HCT116 (cell line): ENCODE data around the gene SIAH2.

Source experiments
- CEBPB ChIP-seq: IDR thresholded peaks from 2 replicates; pipeline ENCODE4 v1.6.1; 2012; ENCODE audit warnings: low read depth
- POLR2AphosphoS5 ChIP-seq: IDR thresholded peaks from 2 replicates; pipeline ENCODE4 v1.6.1; 2011; ENCODE audit warnings: mild to moderate bottlenecking, low read depth, low read length, moderate library complexity
- RAD21 ChIP-seq: IDR thresholded peaks from 2 replicates; pipeline ENCODE4 v1.6.1; 2012; ENCODE audit warnings: low read depth, mild to moderate bottlenecking
- TF ChIP-seq, protein P1 (sequence below), 3 experiments: fragments of 200-600 bp in 1 of 3; sonication (generic) in 1 of 3; IDR thresholded peaks in 2 of 3; conservative IDR thresholded peaks in 1 of 3; 2 replicates each; pipeline ENCODE4 v1.5.1; 2012 to 2017; ENCODE audit warnings: low read depth in 2 of 3, low read length in 2 of 3, antibody characterized with exemption in 1 of 3, borderline replicate concordance in 1 of 3, control low read depth in 1 of 3, mild to moderate bottlenecking in 1 of 3, mixed read lengths in 1 of 3, mixed run types in 1 of 3, moderate library complexity in 1 of 3; ENCODE audit not compliant: insufficient read depth in 1 of 3
- TF ChIP-seq, protein P2 (sequence below): IDR thresholded peaks from 2 replicates; pipeline ENCODE4 v1.6.1; 2012
- TF ChIP-seq, protein P3 (sequence below): IDR thresholded peaks from 2 replicates; pipeline ENCODE4 v1.6.1; 2012; ENCODE audit warnings: low read depth

DNA sequence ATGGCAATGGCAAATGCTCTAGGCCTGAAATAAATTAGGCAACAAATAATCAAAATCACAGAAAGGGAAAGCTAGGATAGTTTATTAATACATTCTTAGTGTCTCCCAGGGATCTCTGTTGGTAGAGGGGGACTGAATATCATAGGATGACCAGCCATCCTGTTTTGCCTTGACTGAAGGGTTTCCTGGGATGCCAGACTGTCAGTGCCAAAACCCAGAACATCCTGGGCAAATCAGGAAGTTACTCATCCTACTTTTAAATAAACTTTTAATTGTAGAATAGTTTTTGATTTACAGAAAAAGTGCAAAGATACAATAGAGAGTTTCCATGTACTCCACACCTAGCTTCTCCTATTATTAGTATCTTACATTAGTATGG lies 21.8 kb upstream of the SIAH2 start:
- TF ChIP-seq POLR2AphosphoS5 (no peak), RAD21 (no peak), CEBPB (no peak)
- TF ChIP-seq, protein P1, sequence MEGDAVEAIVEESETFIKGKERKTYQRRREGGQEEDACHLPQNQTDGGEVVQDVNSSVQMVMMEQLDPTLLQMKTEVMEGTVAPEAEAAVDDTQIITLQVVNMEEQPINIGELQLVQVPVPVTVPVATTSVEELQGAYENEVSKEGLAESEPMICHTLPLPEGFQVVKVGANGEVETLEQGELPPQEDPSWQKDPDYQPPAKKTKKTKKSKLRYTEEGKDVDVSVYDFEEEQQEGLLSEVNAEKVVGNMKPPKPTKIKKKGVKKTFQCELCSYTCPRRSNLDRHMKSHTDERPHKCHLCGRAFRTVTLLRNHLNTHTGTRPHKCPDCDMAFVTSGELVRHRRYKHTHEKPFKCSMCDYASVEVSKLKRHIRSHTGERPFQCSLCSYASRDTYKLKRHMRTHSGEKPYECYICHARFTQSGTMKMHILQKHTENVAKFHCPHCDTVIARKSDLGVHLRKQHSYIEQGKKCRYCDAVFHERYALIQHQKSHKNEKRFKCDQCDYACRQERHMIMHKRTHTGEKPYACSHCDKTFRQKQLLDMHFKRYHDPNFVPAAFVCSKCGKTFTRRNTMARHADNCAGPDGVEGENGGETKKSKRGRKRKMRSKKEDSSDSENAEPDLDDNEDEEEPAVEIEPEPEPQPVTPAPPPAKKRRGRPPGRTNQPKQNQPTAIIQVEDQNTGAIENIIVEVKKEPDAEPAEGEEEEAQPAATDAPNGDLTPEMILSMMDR (IDR thresholded peaks at IDR 0.05 in 2 of 3, conservative IDR thresholded peaks at IDR 0.05 in 1 of 3; ENCODE audit: borderline replicate concordance in 1 of 3, insufficient read depth in 1 of 3, low read depth in 2 of 3, low read length in 2 of 3): no peak
- TF ChIP-seq, protein P2, sequence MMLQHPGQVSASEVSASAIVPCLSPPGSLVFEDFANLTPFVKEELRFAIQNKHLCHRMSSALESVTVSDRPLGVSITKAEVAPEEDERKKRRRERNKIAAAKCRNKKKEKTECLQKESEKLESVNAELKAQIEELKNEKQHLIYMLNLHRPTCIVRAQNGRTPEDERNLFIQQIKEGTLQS: no peak
- TF ChIP-seq, protein P3, sequence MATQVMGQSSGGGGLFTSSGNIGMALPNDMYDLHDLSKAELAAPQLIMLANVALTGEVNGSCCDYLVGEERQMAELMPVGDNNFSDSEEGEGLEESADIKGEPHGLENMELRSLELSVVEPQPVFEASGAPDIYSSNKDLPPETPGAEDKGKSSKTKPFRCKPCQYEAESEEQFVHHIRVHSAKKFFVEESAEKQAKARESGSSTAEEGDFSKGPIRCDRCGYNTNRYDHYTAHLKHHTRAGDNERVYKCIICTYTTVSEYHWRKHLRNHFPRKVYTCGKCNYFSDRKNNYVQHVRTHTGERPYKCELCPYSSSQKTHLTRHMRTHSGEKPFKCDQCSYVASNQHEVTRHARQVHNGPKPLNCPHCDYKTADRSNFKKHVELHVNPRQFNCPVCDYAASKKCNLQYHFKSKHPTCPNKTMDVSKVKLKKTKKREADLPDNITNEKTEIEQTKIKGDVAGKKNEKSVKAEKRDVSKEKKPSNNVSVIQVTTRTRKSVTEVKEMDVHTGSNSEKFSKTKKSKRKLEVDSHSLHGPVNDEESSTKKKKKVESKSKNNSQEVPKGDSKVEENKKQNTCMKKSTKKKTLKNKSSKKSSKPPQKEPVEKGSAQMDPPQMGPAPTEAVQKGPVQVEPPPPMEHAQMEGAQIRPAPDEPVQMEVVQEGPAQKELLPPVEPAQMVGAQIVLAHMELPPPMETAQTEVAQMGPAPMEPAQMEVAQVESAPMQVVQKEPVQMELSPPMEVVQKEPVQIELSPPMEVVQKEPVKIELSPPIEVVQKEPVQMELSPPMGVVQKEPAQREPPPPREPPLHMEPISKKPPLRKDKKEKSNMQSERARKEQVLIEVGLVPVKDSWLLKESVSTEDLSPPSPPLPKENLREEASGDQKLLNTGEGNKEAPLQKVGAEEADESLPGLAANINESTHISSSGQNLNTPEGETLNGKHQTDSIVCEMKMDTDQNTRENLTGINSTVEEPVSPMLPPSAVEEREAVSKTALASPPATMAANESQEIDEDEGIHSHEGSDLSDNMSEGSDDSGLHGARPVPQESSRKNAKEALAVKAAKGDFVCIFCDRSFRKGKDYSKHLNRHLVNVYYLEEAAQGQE: no peak
